DOHH2 (cell line): ENCODE data around the gene GFRA1.
"Not testable (repeated sequence)": the region's sequence is repeated elsewhere in the genome, so short reads cannot be mapped to it uniquely, and the experiment has no call there.

ENCODE experiments used
- CTCF ChIP-seq: fragments of 200-600 bp; sonication (generic); IDR thresholded peaks from one replicate; pipeline ENCODE4 v1.5.1; 2014; ENCODE audit warnings: antibody characterized with exemption, mild to moderate bottlenecking, low read depth, low read length; ENCODE audit not compliant: poor library complexity, severe bottlenecking
- EZH2phosphoT487 ChIP-seq: fragments of 200-600 bp; sonication (generic); IDR thresholded peaks from 2 replicates; pipeline ENCODE4 v1.6.1; 2017; ENCODE audit warnings: borderline replicate concordance, mild to moderate bottlenecking, antibody characterized with exemption, low read length, moderate library complexity, mixed read lengths

- not testable (repeated sequence) for TF ChIP-seq EZH2phosphoT487, CTCF
Measured at GRCh38 chr10:116053009-116053730, 219.8 kb downstream of the GFRA1 start.
